ENCODE results near the gene NME8.
A peak's percentile ranks its signal among the peaks of the same experiment; 100 is the strongest.

DNA sequence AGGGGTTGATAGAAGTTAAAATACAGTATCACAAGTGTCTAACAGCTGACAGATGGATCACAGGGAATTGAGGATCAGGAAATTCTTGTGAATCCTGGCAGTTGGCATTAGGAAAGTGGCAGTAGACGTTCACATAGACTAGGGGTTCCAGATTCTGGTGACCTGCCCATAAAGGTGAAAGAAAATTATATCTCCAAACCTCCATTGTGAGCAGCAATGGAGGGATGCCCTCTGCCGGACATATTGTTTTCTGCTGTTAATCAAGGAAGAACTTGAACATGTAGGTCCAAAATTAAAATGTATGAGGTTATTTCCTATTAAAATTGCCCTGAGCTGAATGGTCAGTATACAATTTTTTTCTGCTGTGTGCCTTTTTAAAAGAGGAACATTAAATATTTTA is 5.1 kb downstream of the NME8 start:
- TF ChIP-seq CTCF (IDR thresholded peaks at IDR 0.05) (peak in 6 of 12 donors; percentile 11 to 44 (median 35)), POLR2A (IDR thresholded peaks at IDR 0.05) (no peak)
